ENCODE results near the gene SNX27. TPM values are rescaled to one million over a fixed set of nuclear protein-coding genes. Genes with fewer than 3 reads are reported as not detected.

Gene SNX27
- polyA plus RNA-seq, 1 experiment: 23.8 TPM

DNA sequence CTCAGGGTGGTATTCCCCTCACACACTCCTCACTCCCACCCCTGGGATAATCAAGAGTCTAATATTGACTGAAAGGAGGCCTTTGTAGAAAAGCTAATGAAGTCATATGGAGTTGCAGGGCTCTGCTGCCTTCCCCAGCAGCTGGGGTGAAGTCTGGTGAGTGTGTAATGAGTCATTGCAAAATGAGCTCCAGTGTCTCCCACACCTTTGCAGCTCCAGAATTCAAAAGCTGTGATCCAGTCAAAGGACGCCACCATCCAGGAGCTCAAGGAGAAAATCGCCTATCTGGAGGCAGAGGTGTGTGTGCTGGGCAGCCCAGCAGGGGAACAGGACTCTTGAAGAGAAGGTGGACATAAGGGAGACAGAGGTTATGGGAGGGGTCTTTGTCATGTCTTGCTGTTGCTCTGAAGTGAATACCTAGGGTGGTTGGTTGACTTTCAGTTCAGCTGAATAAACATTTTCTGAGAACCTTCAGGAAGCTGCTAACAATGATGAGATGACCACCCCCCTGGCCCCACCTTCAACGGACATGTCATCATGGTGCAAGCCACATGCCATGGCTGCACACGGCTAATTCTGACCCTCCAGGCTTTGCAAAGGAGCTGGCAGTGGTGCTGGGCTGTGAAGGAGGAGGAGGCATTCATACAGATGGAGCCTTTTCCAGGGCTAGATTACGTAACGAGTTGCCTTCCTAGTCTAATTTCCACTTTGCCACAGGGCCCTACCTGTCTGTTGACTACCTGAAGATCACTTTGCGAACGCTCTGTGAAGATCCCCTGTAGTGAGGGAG lies 32.2 kb upstream of the SNX27 start:
- H3K4me3 ChIP-seq (ENCODE audit: low read depth, low read length): no peak overlapping the region
- H3K9me3 ChIP-seq (ENCODE audit: control insufficient read depth, insufficient read depth, low read length): no peaks in the 10 kb centered on the region
- DNase-seq (ENCODE audit: low read depth, low spot score): peak; percentile 21
- H3K27me3 ChIP-seq (ENCODE audit: control insufficient read depth, insufficient read depth, low read length): no peaks in the 10 kb centered on the region
- CTCF ChIA-PET: interaction anchor here (3.8 kb wide), 1 partner anchor 15 kb away, joined by 21 read pairs; no protein-coding TSS in a partner anchor
- no peak overlapping the region for H3K27ac ChIP-seq (ENCODE audit: low read depth, low read length)
- TF ChIP-seq, protein P1, sequence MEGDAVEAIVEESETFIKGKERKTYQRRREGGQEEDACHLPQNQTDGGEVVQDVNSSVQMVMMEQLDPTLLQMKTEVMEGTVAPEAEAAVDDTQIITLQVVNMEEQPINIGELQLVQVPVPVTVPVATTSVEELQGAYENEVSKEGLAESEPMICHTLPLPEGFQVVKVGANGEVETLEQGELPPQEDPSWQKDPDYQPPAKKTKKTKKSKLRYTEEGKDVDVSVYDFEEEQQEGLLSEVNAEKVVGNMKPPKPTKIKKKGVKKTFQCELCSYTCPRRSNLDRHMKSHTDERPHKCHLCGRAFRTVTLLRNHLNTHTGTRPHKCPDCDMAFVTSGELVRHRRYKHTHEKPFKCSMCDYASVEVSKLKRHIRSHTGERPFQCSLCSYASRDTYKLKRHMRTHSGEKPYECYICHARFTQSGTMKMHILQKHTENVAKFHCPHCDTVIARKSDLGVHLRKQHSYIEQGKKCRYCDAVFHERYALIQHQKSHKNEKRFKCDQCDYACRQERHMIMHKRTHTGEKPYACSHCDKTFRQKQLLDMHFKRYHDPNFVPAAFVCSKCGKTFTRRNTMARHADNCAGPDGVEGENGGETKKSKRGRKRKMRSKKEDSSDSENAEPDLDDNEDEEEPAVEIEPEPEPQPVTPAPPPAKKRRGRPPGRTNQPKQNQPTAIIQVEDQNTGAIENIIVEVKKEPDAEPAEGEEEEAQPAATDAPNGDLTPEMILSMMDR (IDR thresholded peaks at IDR 0.05; ENCODE audit: low read depth, low read length): no peak
- POLR2A ChIA-PET: interaction anchor here (0.6 kb wide), 1 partner anchor 41 kb away, joined by 7 read pairs; no protein-coding TSS in a partner anchor

DNA sequence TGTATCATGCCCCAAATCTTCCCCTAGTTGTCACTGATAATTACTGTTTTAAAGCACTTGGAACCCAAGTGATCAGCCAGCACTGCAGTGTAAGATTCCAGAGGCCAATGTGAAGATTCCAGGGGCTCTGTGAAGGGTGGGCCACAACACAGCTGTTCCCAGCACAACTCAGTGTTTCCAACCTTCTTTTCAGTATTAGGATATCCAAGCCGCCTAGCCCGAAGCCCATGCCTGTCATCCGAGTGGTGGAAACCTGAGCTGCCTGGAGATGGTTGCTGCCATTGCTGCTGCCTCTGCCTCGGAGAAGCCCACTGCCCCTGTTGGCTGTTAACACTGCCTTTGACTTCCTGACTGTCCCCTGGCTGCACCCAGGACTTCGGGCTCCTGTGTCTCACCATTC lies 30.4 kb upstream of the SNX27 start:
- no peak overlapping the region for H3K4me3 ChIP-seq (ENCODE audit: low read depth, low read length)
- no peaks in the 10 kb centered on the region for H3K9me3 ChIP-seq (ENCODE audit: control insufficient read depth, insufficient read depth, low read length)
- H3K27me3 ChIP-seq (ENCODE audit: control insufficient read depth, insufficient read depth, low read length): no peaks in the 10 kb centered on the region
- POLR2A ChIA-PET: no interaction called here
- CTCF ChIA-PET: interaction anchor here (1.7 kb wide), 1 partner anchor 13 kb away, joined by 6 read pairs; no protein-coding TSS in a partner anchor
- no peak for DNase-seq (ENCODE audit: low read depth, low spot score)
- TF ChIP-seq, protein P1 (IDR thresholded peaks at IDR 0.05; ENCODE audit: low read depth, low read length): no peak
- H3K27ac ChIP-seq (ENCODE audit: low read depth, low read length): no peak overlapping the region

DNA sequence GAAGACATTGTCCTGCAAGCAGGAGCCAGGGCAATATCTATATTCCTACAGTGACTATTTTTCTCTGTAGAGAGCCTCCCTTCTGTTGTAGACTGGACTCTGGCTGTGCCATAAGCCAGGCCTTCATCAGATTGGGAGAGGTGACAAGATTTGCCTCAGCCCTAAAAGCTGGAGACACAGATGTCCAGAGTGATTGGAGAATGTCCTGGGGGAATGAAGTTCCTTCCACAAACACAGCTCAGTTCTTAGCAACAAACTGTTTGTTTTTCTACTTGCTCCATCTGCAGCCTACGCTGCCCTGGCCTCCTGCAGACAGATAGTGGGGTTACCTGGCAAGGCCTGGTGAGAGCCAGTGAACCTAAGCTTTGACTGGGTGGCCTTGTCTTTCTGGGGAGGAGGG lies 29.9 kb upstream of the SNX27 start:
- Histone ChIP-seq H3K27ac (ENCODE audit: low read depth, low read length) (no peak overlapping the region), H3K27me3 (ENCODE audit: control insufficient read depth, insufficient read depth, low read length) (no peaks in the 10 kb centered on the region), H3K9me3 (ENCODE audit: control insufficient read depth, insufficient read depth, low read length) (no peaks in the 10 kb centered on the region), H3K4me3 (ENCODE audit: low read depth, low read length) (no peak overlapping the region)
- POLR2A ChIA-PET: no interaction called here
- DNase-seq (ENCODE audit: low read depth, low spot score): no peak
- CTCF ChIA-PET: interaction anchor here (1.7 kb wide), 1 partner anchor 12 kb away, joined by 6 read pairs; no protein-coding TSS in a partner anchor
- TF ChIP-seq, protein P1 (IDR thresholded peaks at IDR 0.05; ENCODE audit: low read depth, low read length): no peak

DNA sequence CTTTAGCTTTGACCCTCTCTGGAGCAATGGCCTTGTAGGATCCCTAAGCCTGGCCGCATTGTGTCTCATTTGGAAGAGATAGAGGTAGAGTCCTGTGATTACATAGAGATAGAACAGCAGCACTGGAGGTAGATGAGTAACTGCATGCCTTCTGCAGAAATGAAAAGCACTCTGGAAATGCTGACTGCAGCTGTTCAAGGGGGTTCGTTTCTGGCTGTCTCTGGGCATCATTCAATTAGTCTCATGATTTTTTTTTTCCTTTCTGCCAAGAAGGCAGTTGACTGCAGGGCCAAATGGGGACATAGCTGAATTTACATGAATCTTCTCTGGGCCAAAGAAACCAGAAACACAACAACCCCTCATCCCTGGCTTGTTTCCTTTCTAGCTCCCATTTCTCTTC lies 28.1 kb upstream of the SNX27 start:
- ChIA-PET CTCF (interaction anchor here (2.0 kb wide), 1 partner anchor 10 kb away, joined by 9 read pairs; no protein-coding TSS in a partner anchor), POLR2A (no interaction called here)
- no peak for DNase-seq (ENCODE audit: low read depth, low spot score)

DNA sequence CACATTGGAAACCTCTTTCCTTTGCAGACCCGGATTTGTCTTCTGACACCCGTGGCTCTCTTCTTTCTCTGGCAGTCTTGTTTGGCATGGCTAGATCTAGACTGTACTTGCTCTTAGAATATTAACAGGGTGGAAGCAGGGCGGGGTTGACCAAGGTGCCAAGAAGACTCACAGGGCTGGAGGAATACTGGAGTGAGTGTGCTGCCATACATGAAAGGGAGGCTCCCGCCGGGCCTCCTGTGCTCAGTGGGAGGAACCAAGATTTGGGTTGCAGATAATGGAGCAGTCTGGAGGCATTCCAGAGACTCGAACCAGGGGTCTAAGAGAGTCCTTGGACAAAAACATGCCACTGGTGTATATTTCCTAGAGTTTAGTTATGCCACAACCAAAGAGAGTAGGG lies 27.6 kb upstream of the SNX27 start:
- CTCF ChIA-PET: interaction anchor here (2.0 kb wide), 1 partner anchor 9 kb away, joined by 9 read pairs; no protein-coding TSS in a partner anchor
- POLR2A ChIA-PET: no interaction called here
- no peak overlapping the region for H3K4me3 ChIP-seq (ENCODE audit: low read depth, low read length)
- no peak for DNase-seq (ENCODE audit: low read depth, low spot score)
- TF ChIP-seq, protein P1 (IDR thresholded peaks at IDR 0.05; ENCODE audit: low read depth, low read length): no peak
- H3K27me3 ChIP-seq (ENCODE audit: control insufficient read depth, insufficient read depth, low read length): no peaks in the 10 kb centered on the region
- no peak overlapping the region for H3K27ac ChIP-seq (ENCODE audit: low read depth, low read length)
- no peaks in the 10 kb centered on the region for H3K9me3 ChIP-seq (ENCODE audit: control insufficient read depth, insufficient read depth, low read length)

More for the DNA sequence above, 28.1 kb upstream of the SNX27 start:
- Histone ChIP-seq H3K27me3 (ENCODE audit: control insufficient read depth, insufficient read depth, low read length) (no peaks in the 10 kb centered on the region), H3K9me3 (ENCODE audit: control insufficient read depth, insufficient read depth, low read length) (no peaks in the 10 kb centered on the region), H3K27ac (ENCODE audit: low read depth, low read length) (no peak overlapping the region), H3K4me3 (ENCODE audit: low read depth, low read length) (no peak overlapping the region)
- TF ChIP-seq, protein P1 (IDR thresholded peaks at IDR 0.05; ENCODE audit: low read depth, low read length): no peak

Data from AG04450 (cell line).